Spleen (tissue), 7 donors: ENCODE measurements around the gene FBLN7.

Experiments used
- POLR2A ChIP-seq, 3 donors: fragments of 450-650 bp; IDR thresholded peaks; one replicate each; pipeline ENCODE4 v1.5.1; 2017; ENCODE audit warnings: antibody characterized with exemption in 3 of 3, mild to moderate bottlenecking in 1 of 3
- TF ChIP-seq, protein P1 (sequence below), 11 experiments: fragments of 200-600 bp in 7 of 11; fragments of 450-650 bp in 4 of 11; sonication (generic) in 4 of 11; IDR thresholded peaks in 8 of 11; conservative IDR thresholded peaks in 3 of 11; 1 replicate in 7 of 11; 2 replicates in 4 of 11; pipeline versions ENCODE4 v1.4.0 to v1.8.0; 2016 to 2021; ENCODE audit warnings: antibody characterized with exemption in 11 of 11, inconsistent platforms in 4 of 11, mild to moderate bottlenecking in 1 of 11
- donor health status: DM: no; HTN: no; CAD: no; lungs with moderate emphysema.
- donor health status: DM: no; HTN: no; CAD: no.
- donor health status: DM: no; HTN: no; CAD: no.

DNA sequence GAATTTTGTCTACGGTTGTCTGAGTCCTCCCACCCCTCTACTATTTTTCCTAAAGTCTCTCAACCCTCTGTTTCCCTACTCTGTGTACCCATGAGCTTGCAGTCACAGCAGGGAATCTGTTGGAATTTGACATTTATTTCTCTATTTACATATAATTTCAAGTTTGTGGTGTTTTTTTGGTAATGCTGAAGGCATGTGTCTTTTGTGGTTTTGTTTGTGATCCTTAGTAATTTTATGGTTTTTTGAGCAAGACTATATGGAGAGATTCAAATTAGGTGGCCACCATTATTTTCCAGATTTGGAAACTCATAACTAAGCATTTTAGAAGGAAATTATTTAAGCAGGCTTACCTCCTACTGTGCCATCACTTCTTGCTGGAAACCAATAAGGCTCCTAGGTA lies 27.2 kb upstream of the FBLN7 start:
- TF ChIP-seq, protein P1, sequence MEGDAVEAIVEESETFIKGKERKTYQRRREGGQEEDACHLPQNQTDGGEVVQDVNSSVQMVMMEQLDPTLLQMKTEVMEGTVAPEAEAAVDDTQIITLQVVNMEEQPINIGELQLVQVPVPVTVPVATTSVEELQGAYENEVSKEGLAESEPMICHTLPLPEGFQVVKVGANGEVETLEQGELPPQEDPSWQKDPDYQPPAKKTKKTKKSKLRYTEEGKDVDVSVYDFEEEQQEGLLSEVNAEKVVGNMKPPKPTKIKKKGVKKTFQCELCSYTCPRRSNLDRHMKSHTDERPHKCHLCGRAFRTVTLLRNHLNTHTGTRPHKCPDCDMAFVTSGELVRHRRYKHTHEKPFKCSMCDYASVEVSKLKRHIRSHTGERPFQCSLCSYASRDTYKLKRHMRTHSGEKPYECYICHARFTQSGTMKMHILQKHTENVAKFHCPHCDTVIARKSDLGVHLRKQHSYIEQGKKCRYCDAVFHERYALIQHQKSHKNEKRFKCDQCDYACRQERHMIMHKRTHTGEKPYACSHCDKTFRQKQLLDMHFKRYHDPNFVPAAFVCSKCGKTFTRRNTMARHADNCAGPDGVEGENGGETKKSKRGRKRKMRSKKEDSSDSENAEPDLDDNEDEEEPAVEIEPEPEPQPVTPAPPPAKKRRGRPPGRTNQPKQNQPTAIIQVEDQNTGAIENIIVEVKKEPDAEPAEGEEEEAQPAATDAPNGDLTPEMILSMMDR (IDR thresholded peaks at IDR 0.05 in 8 of 11, conservative IDR thresholded peaks at IDR 0.05 in 3 of 11): no peak
- no peak for TF ChIP-seq POLR2A (IDR thresholded peaks at IDR 0.05)
